Brain microvascular endothelial cell (primary cell): ENCODE data around the gene KIAA1549.
"Not testable (repeated sequence)": the region's sequence is repeated elsewhere in the genome, so short reads cannot be mapped to it uniquely, and the experiment has no call there.

Experiments
- DNase-seq: peaks from one replicate; pipeline ENCODE4 v3.0.0-alpha.2; 2020
- H3K27ac ChIP-seq: fragments of 250-450 bp; sonication (Bioruptor Pico); 2 replicates; pipeline ENCODE4 v1.5.1; 2020; ENCODE audit warnings: mild to moderate bottlenecking, moderate library complexity
- H3K27me3 ChIP-seq: fragments of 250-450 bp; sonication (Bioruptor Pico); replicated peaks from 2 replicates; pipeline ENCODE4 v1.5.1; 2020; ENCODE audit warnings: mild to moderate bottlenecking
- H3K36me3 ChIP-seq: fragments of 250-450 bp; sonication (Bioruptor Pico); replicated peaks from 2 replicates; pipeline ENCODE4 v1.5.1; 2020; ENCODE audit warnings: mild to moderate bottlenecking
- H3K4me3 ChIP-seq: 2 replicates; pipeline ENCODE4 v1.5.1; 2011; ENCODE audit warnings: low read depth, mild to moderate bottlenecking, control low read depth, low read length, moderate library complexity
- CTCF ChIP-seq: IDR thresholded peaks from 2 replicates; pipeline ENCODE4 v1.5.1; 2011; ENCODE audit warnings: low read depth, mild to moderate bottlenecking, moderate library complexity, low read length, control low read depth, inconsistent platforms; ENCODE audit errors: missing control alignments
- in situ Hi-C: cut with HindIII; loops from 2 replicates; pipeline ENCODE4 v1.10.0; 2017; ENCODE audit warnings: low sequenced_read_pairs, low pct_ligation_motif_present

KIAA1549 gene

GRCh38 chr7:138978541-138979184, 2.5 kb downstream of the KIAA1549 start:
- Histone ChIP-seq H3K36me3 (no peaks in the 10 kb centered on the region), H3K27me3 (no peaks in the 10 kb centered on the region), H3K27ac (no peak overlapping the region), H3K4me3 (no peak overlapping the region)
- in situ Hi-C loops = no loop called here
- TF ChIP-seq CTCF = no peak
- DNase-seq = no peak

GRCh38 chr7:138976161-138976560, 5.0 kb downstream of the KIAA1549 start:
- H3K4me3 ChIP-seq, DNase-seq, H3K36me3 ChIP-seq, H3K27ac ChIP-seq, H3K27me3 ChIP-seq, in situ Hi-C loops: not testable (repeated sequence)

- Histone ChIP-seq H3K36me3 (no peaks in the 10 kb centered on the region), H3K4me3 (no peak overlapping the region), H3K27me3 (no peaks in the 10 kb centered on the region), H3K27ac (no peak overlapping the region)
- no peak for DNase-seq
- no peak for TF ChIP-seq CTCF
- in situ Hi-C loops = no loop called here
Observed at GRCh38 chr7:138975343-138976104, 5.7 kb downstream of the KIAA1549 start.

- H3K4me3 ChIP-seq = no peak overlapping the region
- in situ Hi-C loops = no loop called here
- no peak for TF ChIP-seq CTCF
- no peaks in the 10 kb centered on the region for H3K27me3 ChIP-seq
- H3K27ac ChIP-seq = no peak overlapping the region
- DNase-seq = no peak
- no peaks in the 10 kb centered on the region for H3K36me3 ChIP-seq
Observed at GRCh38 chr7:138974675-138975292, 6.4 kb downstream of the KIAA1549 start.

- H3K27ac ChIP-seq = no peak overlapping the region
- in situ Hi-C loops = no loop called here
- H3K36me3 ChIP-seq = no peaks in the 10 kb centered on the region
- H3K27me3 ChIP-seq = no peaks in the 10 kb centered on the region
- no peak overlapping the region for H3K4me3 ChIP-seq
- no peak for TF ChIP-seq CTCF
- no peak for DNase-seq
Observed at GRCh38 chr7:138974103-138974502, 7.1 kb downstream of the KIAA1549 start.

- Histone ChIP-seq H3K27ac (no peak overlapping the region), H3K27me3 (no peaks in the 10 kb centered on the region), H3K36me3 (no peaks in the 10 kb centered on the region), H3K4me3 (no peak overlapping the region)
- in situ Hi-C loops = no loop called here
- TF ChIP-seq CTCF = no peak
- DNase-seq = no peak
Observed at GRCh38 chr7:138970952-138971351, 10.2 kb downstream of the KIAA1549 start.
